Natural killer cell treated with Interleukin-12 subunit alpha and Interleukin-12 subunit beta and Interleukin-15 and Interleukin-18, amount 100 ng/mL, for 72 hours (primary cell): ENCODE results near the gene SPDYC. TPM values are rescaled to one million over a fixed set of nuclear protein-coding genes. Genes with fewer than 3 reads are reported as not detected.

ENCODE experiments used
- ATAC-seq, 2 donors: fragments of 150-1000 bp; cut with Tn5 transposase in 1 of 2; sonication (Bioruptor Pico), chemical (Tn5 transposase) in 1 of 2; 2 replicates each; pipeline ENCODE4 v1.10.0; 2021
- DNase-seq: peaks from one replicate; pipeline ENCODE4 v3.0.0; 2022; ENCODE audit warnings: low spot score
- H3K27ac Mint-ChIP-seq, 2 donors: 1 replicate in 1 of 2; 2 replicates in 1 of 2; pipeline ENCODE4 v1.8.0; 2022; ENCODE audit warnings: mixed read lengths in 2 of 2, mild to moderate bottlenecking in 1 of 2, moderate library complexity in 1 of 2
- H3K27me3 Mint-ChIP-seq, 2 donors: 1 replicate in 1 of 2; 2 replicates in 1 of 2; pipeline ENCODE4 v1.8.0; 2022; ENCODE audit warnings: mixed read lengths in 2 of 2
- H3K36me3 Mint-ChIP-seq: one replicate; pipeline ENCODE4 v1.8.0; 2022; ENCODE audit warnings: mixed read lengths
- H3K4me1 Mint-ChIP-seq, 2 donors: 1 replicate in 1 of 2; 2 replicates in 1 of 2; pipeline ENCODE4 v1.8.0; 2022; ENCODE audit warnings: low read depth in 2 of 2, mixed read lengths in 2 of 2, mild to moderate bottlenecking in 1 of 2
- H3K4me3 Mint-ChIP-seq: one replicate; pipeline ENCODE4 v1.8.0; 2022; ENCODE audit warnings: mixed read lengths
- H3K9me3 Mint-ChIP-seq: 2 replicates; pipeline ENCODE4 v1.8.0; 2022; ENCODE audit warnings: mixed read lengths
- total RNA-seq, 2 donors: library from RNA; stranded (reverse); gene quantifications; one replicate each; pipeline ENCODE4 v1.2.3, GENCODE V29; 2022

SPDYC gene
- not detected for total RNA-seq

GRCh38 chr11:65170058-65170534 is at the start of gene SPDYC:
Gene SPDYC, plus strand, starts transcription at chr11:65170233. Its CDS starts 1,125 bp downstream, at chr11:65171358.
- no peaks in the 10 kb centered on the region for H3K9me3 Mint-ChIP-seq
- H3K4me3 Mint-ChIP-seq: peak within 1 kb of the TSS; percentile 72
- H3K27ac Mint-ChIP-seq: peak within 1 kb of the TSS; percentile 99
- H3K27me3 Mint-ChIP-seq: no peaks in the 10 kb centered on the region
- H3K36me3 Mint-ChIP-seq: no peaks in the 10 kb centered on the region
- DNase-seq (no peak), ATAC-seq (no peak)
- peaks cover 10 to 12% of the 10 kb centered on the region in 2 donors for H3K4me1 Mint-ChIP-seq

- ATAC-seq: no peak
- Mint-ChIP-seq H3K4me1 (peaks cover 32 to 44% of the 10 kb centered on the region in 2 donors), H3K27ac (peak overlapping the region; percentile 95 to 100), H3K27me3 (no peaks in the 10 kb centered on the region), H3K36me3 (peaks cover 17% of the 10 kb centered on the region), H3K4me3 (peak overlapping the region; percentile 100), H3K9me3 (no peaks in the 10 kb centered on the region)
- no peak for DNase-seq
Observed at GRCh38 chr11:65120831-65121230, 49.2 kb upstream of the SPDYC start.

- Mint-ChIP-seq H3K27ac (peak overlapping the region; percentile 95 to 100), H3K36me3 (peaks cover 17% of the 10 kb centered on the region), H3K4me3 (peak overlapping the region; percentile 100), H3K9me3 (no peaks in the 10 kb centered on the region), H3K27me3 (no peaks in the 10 kb centered on the region), H3K4me1 (peaks cover 34 to 44% of the 10 kb centered on the region in 2 donors)
- ATAC-seq: no peak
- no peak for DNase-seq
Observed at GRCh38 chr11:65121447-65121864, 48.6 kb upstream of the SPDYC start.

- Mint-ChIP-seq H3K4me1 (peaks cover 36 to 44% of the 10 kb centered on the region in 2 donors), H3K27ac (peak within 1 kb of the TSS; percentile 95 to 100), H3K4me3 (peak within 1 kb of the TSS; percentile 100)
Observed at GRCh38 chr11:65121865-65122696, 48.0 kb upstream of the SPDYC start, which contains the start of the genes FAU and MRPL49. Gene FAU, minus strand, starts transcription at chr11:65122134. Its CDS starts 321 bp downstream, at chr11:65121813. Gene MRPL49, plus strand, starts transcription at chr11:65122321. Its CDS starts 26 bp downstream, at chr11:65122347.

GRCh38 chr11:65124480-65125196 is 45.4 kb upstream of the SPDYC start:
- H3K4me1 Mint-ChIP-seq: peaks cover 30 to 32% of the 10 kb centered on the region in 2 donors
- ATAC-seq: no peak
- H3K9me3 Mint-ChIP-seq: no peaks in the 10 kb centered on the region
- DNase-seq: no peak
- H3K4me3 Mint-ChIP-seq: peak overlapping the region; percentile 51
- no peaks in the 10 kb centered on the region for H3K27me3 Mint-ChIP-seq
- peak overlapping the region; percentile 44 to 52 for H3K27ac Mint-ChIP-seq
- H3K36me3 Mint-ChIP-seq: peaks cover 10% of the 10 kb centered on the region

More at GRCh38 chr11:65121865-65122696, 48.0 kb upstream of the SPDYC start, which contains the start of the genes FAU and MRPL49:
- peaks cover 17% of the 10 kb centered on the region for H3K36me3 Mint-ChIP-seq
- ATAC-seq (peak; percentile 91 to 94), DNase-seq (peak; percentile 99)
- H3K9me3 Mint-ChIP-seq: no peaks in the 10 kb centered on the region
- no peaks in the 10 kb centered on the region for H3K27me3 Mint-ChIP-seq

- peaks cover 10% of the 10 kb centered on the region for H3K36me3 Mint-ChIP-seq
- no peaks in the 10 kb centered on the region for H3K27me3 Mint-ChIP-seq
- DNase-seq (no peak), ATAC-seq (no peak)
- H3K27ac Mint-ChIP-seq: no peak overlapping the region
- no peak overlapping the region for H3K4me3 Mint-ChIP-seq
- no peaks in the 10 kb centered on the region for H3K9me3 Mint-ChIP-seq
- H3K4me1 Mint-ChIP-seq: peaks cover 25% of the 10 kb centered on the region in 2 donors
Observed at GRCh38 chr11:65125197-65126056, 44.6 kb upstream of the SPDYC start.

GRCh38 chr11:65126624-65127274 is 43.3 kb upstream of the SPDYC start:
- Mint-ChIP-seq H3K9me3 (no peaks in the 10 kb centered on the region), H3K4me1 (peaks cover 13 to 24% of the 10 kb centered on the region in 2 donors), H3K27me3 (no peaks in the 10 kb centered on the region), H3K36me3 (peaks cover 4% of the 10 kb centered on the region), H3K27ac (no peak overlapping the region), H3K4me3 (no peak overlapping the region)
- DNase-seq: no peak
- ATAC-seq: no peak

- peaks cover 8 to 21% of the 10 kb centered on the region in 2 donors for H3K4me1 Mint-ChIP-seq
- no peaks in the 10 kb centered on the region for H3K9me3 Mint-ChIP-seq
- H3K27ac Mint-ChIP-seq: no peak overlapping the region
- DNase-seq (no peak), ATAC-seq (no peak)
- H3K27me3 Mint-ChIP-seq: no peaks in the 10 kb centered on the region
- no peaks in the 10 kb centered on the region for H3K36me3 Mint-ChIP-seq
- no peak overlapping the region for H3K4me3 Mint-ChIP-seq
Observed at GRCh38 chr11:65127473-65128181, 42.4 kb upstream of the SPDYC start.

- Mint-ChIP-seq H3K9me3 (no peaks in the 10 kb centered on the region), H3K27me3 (no peaks in the 10 kb centered on the region), H3K4me3 (no peak overlapping the region), H3K36me3 (no peaks in the 10 kb centered on the region), H3K4me1 (peaks cover 16 to 29% of the 10 kb centered on the region in 2 donors), H3K27ac (no peak overlapping the region)
- ATAC-seq (no peak), DNase-seq (no peak)
Observed at GRCh38 chr11:65128182-65129145, 41.6 kb upstream of the SPDYC start.

- no peaks in the 10 kb centered on the region for H3K36me3 Mint-ChIP-seq
- no peaks in the 10 kb centered on the region for H3K27me3 Mint-ChIP-seq
- DNase-seq (no peak), ATAC-seq (no peak)
- no peak overlapping the region for H3K4me3 Mint-ChIP-seq
- H3K27ac Mint-ChIP-seq: no peak overlapping the region
- H3K4me1 Mint-ChIP-seq: peaks cover 15 to 28% of the 10 kb centered on the region in 2 donors
- no peaks in the 10 kb centered on the region for H3K9me3 Mint-ChIP-seq
Observed at GRCh38 chr11:65129649-65130441, 40.2 kb upstream of the SPDYC start.
